ENCODE measurements around the gene VOPP1.
"Not testable (repeated sequence)": the region's sequence is repeated elsewhere in the genome, so short reads cannot be mapped to it uniquely, and the experiment has no call there.

The VOPP1 gene

GRCh38 chr7:55572378-55573233, at the start of gene VOPP1:
VOPP1 (minus strand) TSS chr7:55572502; CDS start chr7:55572324, 178 bp downstream.
- peak within 1 kb of the TSS; percentile 29; the same call in 1 of the 2 replicates for H3K27ac ChIP-seq

GRCh38 chr7:55618913-55619312, 46.6 kb upstream of the VOPP1 start:
- TF ChIP-seq ZFX (IDR thresholded peaks at IDR 0.05; ENCODE audit: borderline replicate concordance) (no peak), CTCF (IDR thresholded peaks at IDR 0.05) (no peak)
- no peak overlapping the region for H3K27ac ChIP-seq

More at GRCh38 chr7:55572378-55573233, at the start of gene VOPP1:
- TF ChIP-seq CTCF (IDR thresholded peaks at IDR 0.05) (peak; percentile 46), ZFX (IDR thresholded peaks at IDR 0.05; ENCODE audit: borderline replicate concordance) (no peak)

GRCh38 chr7:55614365-55615064, 42.2 kb upstream of the VOPP1 start:
- H3K27ac ChIP-seq, result not testable (repeated sequence)

- not testable (repeated sequence) for H3K27ac ChIP-seq
Observed at GRCh38 chr7:55609726-55610125, 37.4 kb upstream of the VOPP1 start.

- not testable (repeated sequence) for H3K27ac ChIP-seq
Observed at GRCh38 chr7:55605661-55606060, 33.4 kb upstream of the VOPP1 start.

- not testable (repeated sequence) for H3K27ac ChIP-seq
- peak; percentile 61 for TF ChIP-seq CTCF (IDR thresholded peaks at IDR 0.05)
Observed at GRCh38 chr7:55597944-55598499, 25.7 kb upstream of the VOPP1 start.

- H3K27ac ChIP-seq, result not testable (repeated sequence)
Observed at GRCh38 chr7:55597214-55597739, 25.0 kb upstream of the VOPP1 start.

GRCh38 chr7:55595511-55595910, 23.2 kb upstream of the VOPP1 start:
- TF ChIP-seq ZFX (IDR thresholded peaks at IDR 0.05; ENCODE audit: borderline replicate concordance) (no peak), CTCF (IDR thresholded peaks at IDR 0.05) (no peak)
- H3K27ac ChIP-seq, result no peak overlapping the region

- no peak overlapping the region for H3K27ac ChIP-seq
- no peak for TF ChIP-seq CTCF (IDR thresholded peaks at IDR 0.05)
- no peak for TF ChIP-seq ZFX (IDR thresholded peaks at IDR 0.05; ENCODE audit: borderline replicate concordance)
Observed at GRCh38 chr7:55594870-55595269, 22.6 kb upstream of the VOPP1 start.

Measured in 22Rv1 (cell line).